ENCODE results near the gene BTG1.

BTG1 gene, protein sequence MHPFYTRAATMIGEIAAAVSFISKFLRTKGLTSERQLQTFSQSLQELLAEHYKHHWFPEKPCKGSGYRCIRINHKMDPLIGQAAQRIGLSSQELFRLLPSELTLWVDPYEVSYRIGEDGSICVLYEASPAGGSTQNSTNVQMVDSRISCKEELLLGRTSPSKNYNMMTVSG

DNA sequence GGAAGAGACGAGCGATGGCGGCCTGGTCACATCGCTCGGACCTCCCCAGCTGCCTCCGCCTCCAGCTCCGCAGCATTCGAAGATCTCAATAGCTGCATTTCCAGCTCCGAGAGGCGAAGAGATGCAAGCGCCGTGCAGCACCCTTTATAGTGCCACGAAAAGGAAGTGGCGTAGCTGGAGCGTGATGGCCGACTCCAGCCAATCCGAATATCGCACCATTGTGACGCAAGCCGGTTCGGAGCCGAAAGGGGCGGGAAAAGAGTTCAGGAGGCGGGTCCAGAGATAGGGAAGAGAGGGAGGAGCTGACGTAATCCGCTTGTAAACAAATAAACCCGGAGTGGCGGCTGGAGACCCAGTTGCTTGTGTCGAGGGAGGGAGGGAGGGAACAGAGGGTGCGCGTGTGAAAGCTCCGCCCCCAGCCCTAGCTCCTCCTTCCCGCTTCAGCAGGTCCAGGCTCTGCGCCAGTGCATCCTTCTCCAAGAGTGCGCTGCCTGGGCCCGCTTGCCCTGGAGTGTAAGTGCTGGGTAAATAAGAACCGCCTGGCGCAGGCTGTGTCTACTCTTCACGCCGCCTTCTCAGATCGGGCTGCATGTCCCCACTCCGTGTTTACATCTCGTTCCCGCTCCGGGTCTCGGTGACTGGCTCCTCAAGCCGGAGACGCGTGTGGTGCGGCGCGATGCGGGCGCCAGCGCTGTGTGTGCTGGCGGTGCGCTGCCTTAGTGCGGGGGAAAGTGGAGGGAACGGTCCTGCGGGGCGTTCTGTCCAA is at the start of gene BTG1:
Gene BTG1, minus strand, starts transcription at position 116 of the 766 bp plus-strand sequence. CDS start 311 bp downstream, outside the sequence.
- peak; percentile 100 for DNase-seq

DNA sequence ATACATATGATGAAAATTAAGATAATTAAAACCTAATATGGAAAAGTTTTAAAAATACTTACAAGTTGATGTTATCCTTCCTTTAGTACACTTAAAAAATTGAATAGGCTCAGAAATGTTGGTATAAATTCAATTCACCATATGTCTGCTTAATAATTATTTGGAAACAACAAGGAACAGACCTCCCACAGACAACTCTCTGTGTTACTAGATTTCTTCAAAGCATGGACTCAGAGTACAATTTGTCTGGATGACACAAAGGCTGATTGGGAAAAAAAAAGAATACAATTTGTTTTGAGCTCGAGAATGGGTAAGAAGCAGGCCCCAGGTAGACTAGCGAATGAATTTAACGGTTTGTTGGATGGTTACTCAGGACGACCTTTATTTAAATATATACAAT is 48.9 kb upstream of the BTG1 start:
- DNase-seq = no peak

DNA sequence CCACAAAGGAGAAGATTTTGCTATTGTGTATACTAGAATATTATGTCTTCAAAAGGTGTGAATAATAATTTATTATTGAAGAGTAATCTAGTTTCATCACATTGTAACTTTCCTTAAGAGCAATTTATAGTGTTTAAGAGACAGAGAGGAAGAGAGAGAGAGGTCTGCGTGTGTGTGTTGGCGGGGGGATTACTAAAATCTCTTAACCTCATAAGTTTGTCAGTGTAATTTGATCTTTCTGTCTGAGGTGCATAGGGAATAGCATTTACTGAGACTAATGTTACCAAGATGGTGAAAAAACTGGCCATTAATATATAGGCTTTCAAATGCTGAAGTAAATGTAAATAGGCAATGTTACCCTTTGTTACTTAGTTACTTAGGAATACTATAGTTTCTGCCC is 48.2 kb upstream of the BTG1 start:
- no peak for DNase-seq

DNA sequence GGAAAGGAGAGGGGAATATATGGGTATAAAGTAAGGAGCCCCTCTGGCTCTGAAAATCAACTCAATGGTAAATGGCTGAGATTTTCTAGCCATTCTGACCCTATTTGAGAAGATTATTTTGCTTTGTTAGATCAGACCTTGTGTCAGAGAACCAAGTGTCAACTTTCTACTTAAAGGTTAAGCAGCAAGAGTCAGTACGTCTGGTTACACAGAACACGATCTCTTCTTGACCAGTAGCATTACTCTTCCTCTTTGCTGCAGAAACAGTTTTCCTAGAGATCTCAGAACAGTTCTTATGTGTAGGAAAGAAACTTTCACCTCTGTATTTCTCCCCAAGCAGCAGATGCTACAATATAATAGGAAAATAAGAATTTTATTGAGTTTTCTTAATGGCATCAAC is 47.4 kb upstream of the BTG1 start:
- DNase-seq = no peak

DNA sequence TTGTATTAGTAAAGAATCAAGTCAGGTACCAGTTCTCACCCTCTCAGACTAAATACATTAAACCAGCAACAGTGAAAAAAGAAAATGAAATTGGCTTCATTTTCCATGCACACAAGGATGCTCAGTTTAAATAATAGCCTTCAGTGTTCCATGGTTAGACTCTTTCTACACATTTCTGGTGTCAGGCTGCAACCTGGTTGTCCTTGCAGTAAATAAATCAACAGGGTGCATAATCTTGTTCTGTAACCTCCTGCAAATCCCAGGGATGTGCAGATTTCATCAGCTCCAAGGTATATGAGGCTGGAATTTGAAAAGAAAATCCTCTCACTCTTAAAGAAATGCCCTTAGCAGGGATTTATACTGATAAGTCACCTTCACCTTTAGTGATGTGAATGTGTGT is 46.7 kb upstream of the BTG1 start:
- no peak for DNase-seq

DNA sequence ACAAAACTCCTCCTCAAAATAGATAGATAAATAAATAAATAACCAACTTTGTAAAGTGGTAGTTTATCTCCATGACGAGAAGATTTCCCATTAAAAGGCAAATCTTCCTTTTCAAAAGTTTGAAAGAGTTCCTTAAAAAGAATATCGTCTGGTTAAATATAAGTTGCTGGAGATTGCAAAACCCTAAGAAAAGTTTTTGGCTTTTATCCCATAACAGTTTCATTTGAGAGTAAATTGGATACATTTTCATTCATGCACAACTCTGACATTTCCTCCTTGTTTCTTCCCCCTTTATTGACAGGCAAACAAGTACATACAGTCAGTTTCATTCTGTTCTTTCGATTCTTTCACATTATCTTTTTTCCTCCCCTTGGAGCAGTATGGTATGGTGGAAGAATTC is 45.4 kb upstream of the BTG1 start:
- DNase-seq = no peak

DNA sequence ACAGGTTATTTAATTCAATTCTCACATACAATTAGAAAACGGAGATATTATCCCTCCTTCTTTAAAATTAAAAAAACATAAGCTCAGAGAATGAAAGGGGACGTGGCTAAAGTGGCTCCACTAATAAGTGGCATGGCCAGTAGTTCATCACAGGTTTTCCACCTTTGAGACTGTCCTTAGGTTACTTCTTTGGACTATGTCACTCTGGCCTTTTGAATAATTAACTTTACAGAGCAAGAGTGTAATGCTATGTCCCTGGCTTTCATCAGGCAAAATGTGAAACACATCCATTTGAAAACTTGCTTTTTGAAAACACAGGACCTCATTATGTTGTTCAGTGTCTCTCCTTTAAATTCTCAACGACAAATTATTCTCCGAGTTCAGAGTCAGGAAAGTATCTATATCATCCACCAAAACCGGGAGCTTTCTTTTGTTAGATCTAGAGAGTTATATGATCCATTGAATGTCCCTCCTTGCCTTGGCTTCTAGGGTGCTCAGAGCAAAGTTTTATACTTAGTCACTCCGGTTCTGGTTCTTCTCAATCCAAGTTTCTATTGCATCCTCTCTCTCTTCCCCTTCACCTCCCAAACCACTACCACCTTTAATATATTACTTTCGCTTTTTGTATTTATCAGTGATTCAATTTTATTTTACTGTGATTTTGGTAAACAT is 43.0 kb upstream of the BTG1 start:
- no peak for DNase-seq

DNA sequence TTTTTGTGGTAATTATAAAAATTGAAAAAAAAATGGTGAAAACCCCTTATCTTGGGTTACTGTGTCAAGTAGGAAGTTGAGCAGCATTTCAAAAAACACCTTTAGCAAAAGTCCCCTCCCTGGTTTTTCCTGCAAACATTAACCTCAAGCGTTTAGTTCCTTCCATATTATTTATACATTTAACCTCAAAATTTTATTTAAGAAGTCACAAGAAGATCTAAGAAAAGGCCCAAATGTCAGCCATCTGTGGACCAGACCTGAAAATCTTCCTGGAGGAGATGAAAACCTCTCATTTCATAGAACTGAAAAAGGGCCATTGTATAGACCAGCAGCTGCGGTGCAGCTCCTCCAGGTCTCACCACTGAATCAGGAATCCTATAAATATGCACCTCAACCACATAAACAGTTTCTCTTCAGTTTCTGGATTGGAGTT is 40.4 kb upstream of the BTG1 start:
- DNase-seq = no peak

DNA sequence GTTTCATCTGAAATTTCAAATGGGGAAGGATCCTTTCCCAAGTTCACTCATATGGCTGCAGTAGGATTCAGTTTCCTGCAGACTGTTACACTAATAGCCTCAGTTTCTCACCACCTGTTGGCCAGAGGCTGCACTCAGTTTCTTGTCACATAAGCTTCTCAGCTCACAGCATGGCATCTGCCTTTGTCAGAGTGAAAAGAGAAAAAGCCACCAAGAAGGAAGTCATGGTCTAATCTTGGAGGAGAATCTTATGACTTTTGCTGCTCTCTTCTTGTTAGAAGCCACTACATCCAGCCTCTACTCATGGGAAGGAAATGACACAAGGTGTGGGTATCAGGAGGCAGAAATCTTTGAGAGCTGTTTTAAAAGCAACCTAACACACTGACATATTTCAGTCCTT is 39.4 kb upstream of the BTG1 start:
- no peak for DNase-seq

DNA sequence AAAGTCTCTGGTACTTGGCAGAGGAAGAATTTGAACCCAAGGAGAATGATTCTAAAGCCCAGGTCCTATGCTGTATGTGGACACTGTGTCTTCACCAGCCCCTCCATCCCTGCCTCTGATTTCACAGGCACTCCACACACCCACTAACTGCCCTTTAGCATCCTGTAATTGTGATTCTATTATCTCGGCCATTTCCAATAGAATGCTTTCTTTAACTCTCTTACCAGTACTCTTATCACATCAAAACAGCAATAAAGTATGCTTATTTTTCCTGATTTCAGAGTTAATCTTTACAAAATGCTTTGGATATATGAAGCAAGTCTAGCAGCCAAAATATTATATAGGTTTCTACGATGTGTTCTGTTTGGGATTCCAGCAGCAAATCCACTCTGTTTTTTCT is 37.9 kb upstream of the BTG1 start:
- no peak for DNase-seq

DNA sequence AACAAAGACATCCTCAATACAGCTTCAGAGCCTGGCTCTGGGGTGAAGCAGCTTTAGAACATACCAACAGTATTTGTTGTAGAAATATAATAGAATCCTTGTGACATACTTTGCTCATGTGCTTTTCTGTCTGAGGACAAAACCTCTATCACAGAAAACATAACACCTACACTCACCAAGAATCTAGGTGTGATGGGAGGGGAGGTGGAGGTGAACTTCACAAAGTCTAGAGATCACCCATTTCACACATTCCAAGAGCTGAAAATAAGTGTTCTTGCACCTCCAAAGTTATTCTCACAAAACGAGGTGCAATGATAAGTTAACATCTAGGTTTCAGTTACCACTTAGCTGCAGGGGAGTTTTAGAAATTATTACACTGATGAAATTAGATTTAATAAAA is 32.7 kb upstream of the BTG1 start:
- no peak for DNase-seq

DNA sequence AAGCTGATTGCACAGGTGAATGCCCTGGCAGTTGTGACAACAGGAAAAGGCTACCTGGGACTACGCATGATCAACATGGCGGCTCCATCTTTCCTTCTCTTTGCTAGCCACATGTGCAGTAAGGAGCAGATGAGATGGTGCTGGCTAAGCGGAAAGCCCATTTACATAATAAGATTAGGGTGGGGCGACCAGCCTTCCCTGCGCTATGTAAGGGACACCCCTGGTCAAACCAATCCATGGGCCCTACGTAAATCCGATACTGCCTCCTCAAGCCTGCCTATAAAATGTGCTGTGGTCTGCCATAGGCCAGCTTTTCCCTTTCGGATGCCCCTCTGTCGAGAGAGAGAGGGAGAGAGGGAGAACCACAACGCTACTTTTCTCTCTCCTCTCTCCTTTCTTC is 31.0 kb upstream of the BTG1 start:
- no peak for DNase-seq

DNA sequence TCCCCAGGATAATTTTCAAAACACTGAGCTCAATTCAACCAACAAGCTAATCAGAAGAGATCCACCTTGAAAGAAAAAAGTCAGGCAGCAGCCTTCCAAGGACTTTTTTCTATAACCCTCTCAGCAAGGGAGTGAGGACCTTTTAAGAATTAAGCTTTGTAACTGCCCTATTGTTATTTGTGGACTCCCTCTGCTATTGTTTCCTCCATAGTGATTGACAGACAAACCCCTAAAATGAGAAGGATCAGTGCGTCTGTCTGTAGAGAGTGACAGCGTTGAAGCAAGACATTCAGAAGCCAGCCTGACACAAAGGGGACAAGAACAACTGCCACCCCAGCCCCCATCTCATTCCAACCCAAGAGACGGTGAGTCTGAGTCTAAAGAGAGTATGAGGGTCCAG is 30.3 kb upstream of the BTG1 start:
- no peak for DNase-seq

DNA sequence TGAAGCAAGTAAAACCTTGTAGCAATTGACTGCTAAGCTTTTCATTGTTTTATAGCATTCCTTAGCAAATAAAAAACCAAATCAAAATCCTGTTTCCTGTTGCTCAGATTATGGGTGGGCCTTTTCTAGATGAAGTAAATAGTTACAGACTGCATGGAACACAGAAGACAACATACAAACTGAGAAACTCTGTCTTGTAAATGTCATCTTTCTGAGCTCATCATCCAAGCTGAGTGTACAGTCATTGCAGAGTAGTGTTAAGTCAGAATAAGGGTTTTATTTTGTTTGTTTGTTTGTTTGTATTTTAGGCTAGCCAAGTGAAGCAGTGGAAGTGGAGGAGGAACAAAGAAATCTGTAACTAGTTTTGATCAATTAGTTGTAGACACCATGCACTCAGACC is 24.4 kb upstream of the BTG1 start:
- no peak for DNase-seq

DNA sequence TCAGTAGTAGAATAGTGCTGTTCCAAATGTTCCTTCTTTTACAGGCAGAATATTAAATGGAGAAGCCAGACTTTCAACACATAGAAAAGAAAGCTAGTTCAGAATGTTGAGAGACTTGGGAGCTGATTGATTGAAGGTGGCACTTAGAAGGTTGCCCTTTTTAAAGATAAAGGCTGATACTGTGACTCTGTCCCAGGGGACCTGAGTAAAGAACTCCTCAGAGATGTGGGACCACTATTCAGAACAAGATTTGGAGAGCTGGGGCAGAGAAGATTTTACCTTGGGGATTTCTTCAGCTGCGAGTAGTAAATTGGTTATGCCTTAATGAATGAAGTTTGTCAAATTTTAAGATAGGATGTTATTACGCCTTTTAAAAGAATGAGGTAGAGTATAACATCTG is 21.4 kb upstream of the BTG1 start:
- DNase-seq = no peak

DNA sequence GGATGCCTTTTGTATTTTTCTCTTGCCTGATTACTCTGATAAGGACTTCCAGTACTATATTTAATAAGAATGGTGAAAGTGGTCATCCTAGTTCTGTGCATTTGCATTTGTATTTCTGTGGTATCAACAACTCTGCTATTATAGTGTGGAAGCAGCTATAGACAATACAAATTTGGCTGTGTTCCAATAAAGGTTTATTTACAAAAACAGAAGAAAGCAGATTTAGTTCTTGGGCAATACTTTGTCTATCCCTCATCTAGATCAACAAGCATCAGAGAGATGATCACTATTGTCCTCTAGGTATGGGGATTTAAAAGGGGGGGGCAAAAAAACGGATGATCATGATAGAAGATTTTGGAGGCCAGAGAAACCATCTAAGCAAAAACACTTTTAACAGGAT is 19.1 kb upstream of the BTG1 start:
- DNase-seq = no peak

DNA sequence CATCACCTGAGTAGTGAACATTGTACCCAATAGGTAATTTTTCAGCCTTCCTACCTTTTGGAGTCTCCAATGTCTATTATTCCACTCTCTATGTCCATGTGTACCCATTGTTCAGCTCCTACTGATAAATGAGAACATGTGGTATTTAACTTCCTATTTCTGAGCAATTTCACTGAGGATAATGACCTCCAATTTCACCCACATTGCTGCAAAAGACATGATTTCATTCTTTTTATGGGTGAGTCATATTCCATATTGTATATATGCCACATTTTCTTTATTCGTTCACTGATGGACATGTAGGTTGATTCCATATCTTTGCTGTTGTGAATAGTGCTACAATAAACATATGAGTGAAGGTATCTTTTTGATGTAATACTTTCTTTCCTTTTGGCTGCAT is 16.4 kb upstream of the BTG1 start:
- DNase-seq = no peak

DNA sequence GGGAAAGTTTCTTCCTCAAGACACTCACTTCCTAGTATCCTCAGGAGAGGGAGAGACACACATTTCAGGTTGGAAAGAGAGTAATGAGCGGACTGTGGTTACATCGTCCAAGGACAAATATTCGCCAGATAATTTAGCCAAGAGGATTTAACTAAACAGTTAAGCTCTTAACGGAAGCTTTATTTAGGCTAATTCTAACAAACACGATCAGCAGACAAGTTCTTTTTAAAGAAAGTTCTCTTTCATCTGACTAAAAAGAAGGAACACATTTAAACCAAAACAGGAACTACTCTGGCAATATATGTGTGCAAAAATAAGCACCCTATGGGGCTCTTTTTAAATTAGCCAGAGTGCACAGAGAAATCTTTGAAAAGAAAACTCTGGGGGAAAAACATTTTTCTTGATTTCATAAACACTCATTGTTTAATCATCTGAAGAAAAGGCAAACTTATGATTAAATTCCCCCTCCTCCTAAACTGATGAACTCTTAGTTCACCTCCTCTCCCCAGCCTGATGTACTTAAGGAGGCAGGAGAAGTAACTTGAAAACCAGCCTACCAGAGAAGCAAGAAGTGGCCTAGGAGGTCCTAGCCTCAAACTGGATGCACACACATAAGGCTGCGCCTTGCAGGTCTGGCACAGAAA is 13.3 kb upstream of the BTG1 start:
- no peak for DNase-seq

DNA sequence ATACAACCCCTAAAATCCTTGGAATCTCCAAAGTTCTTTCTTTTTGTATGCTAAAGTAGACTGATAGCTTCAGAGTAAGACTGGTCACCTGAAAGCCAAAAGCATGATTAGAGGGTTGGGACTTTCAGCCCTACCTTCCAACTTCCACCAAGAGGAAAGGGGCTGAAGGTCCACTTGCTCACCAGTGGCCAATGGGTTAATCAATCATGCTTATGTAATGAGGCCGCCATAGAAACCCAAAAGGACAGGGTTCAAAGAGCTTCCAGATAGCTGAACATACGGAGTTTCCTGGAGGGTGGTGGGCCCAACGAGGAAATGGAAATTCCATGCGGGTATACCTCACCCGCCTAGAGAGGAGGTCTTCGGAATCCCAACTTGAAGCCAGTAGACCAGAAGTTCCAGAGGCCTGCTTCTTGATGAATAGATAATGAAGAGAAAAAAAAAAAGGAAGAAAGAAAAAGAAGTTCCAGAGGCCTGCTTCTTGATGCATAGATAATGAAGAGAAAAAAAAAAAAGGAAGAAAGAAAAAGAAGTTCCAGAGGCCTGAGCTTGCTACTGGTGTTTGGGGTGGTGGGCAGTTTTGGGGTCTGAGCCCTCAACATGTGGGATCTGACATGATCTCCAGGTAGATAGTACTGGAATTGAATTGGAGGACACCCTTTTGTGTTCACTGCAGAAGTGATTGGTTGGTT is 11.2 kb upstream of the BTG1 start:
- DNase-seq = no peak

DNA sequence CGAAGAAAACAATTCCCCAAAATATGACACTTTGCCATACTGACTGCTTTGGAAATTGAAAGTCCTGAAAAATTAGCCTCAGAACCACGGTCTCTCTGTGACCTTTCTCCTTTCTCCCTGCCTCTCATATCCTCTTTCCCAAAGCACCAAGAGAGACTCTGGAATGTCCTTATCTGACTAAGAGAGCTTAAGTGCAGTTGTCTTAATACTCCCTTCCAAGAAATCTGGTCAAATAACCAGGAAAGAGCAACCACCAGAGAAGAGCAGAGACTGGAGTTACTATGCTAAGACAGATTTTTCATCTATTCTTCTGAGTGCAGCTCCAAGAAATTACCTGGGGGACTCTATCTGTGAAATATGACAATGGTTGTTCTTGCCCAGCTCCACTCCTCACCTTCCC is 10.5 kb upstream of the BTG1 start:
- no peak for DNase-seq

DNA sequence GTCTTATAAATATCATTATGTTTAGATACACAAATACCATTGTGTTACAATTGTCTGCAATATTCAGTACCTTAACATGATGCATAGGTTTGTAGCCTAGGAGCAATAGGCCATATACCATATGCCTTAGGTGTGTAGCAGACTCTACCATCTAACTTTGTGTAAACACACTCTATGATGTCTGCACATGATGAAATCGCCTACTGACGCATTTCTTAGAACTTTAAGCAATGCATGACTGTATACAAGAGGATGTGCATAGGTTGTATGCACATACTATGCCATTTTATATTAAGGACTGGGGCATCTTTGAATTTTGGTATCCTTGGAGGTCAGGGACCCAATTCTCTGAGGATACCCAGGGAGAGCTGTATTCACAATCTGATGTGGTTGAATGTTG is 10.1 kb upstream of the BTG1 start:
- DNase-seq = no peak

DNA sequence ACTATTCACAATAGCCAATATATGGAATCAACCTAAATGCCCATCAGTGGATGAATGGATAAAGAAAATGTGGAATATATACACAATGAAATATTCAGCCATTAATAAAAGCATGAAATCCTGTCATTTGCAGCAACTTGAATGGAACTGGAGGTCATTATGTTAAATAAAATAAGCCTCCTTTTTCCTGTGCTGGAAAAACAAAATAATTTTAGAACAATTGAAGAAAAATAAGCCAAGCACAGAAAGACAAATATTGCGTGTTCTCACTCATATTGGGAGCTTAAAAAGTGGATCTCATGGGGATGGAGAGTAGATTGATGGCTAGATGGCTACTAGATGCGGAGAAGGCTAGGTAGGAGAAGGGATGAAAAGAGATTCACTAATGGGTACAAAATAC is 6.3 kb upstream of the BTG1 start:
- DNase-seq = no peak

DNA sequence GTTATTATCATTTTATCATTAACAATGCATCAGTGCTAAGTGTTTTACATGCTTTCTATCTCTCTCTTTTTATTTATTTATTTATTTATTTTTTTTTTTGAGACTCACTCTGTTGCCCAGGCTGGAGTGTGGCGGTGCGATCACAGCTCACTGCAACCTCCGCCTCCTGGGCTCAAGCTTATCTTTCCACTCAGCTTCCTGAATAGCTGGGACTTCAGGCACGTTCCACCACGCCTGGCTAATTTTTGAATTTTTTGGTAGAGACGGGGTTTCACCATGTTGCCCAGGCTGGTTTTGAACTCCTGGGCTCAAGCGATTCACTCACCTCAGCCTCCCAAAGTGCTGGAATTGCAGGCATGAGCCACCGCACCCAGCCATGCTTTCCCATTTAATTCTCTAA is 3.9 kb upstream of the BTG1 start:
- DNase-seq = no peak
